ENCODE data around the gene CDC14A.

CDC14A gene

DNA sequence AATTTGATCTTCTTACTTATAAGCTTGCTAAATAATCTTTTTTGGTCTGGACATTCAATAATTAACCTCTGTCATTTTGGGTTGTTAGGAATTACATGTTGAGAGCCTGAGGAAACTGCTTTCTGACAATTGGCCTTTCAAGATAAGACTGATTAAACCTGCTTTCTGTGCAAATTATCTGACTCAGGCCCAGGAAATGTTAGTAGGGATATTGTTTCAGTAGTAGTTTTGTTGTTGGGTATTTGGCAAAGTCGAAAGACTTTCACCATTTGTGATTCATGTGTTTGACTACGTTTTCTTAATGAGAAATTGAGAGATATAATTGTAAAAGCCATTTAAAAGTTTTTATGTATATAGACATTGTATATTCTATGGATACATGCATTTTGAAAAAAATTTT, 104.6 kb downstream of the CDC14A start:
- H3K4me3 ChIP-seq (ENCODE audit: low read depth, low read length) = no peak overlapping the region
- no peak for DNase-seq (ENCODE audit: low read depth)
- TF ChIP-seq, protein P1, sequence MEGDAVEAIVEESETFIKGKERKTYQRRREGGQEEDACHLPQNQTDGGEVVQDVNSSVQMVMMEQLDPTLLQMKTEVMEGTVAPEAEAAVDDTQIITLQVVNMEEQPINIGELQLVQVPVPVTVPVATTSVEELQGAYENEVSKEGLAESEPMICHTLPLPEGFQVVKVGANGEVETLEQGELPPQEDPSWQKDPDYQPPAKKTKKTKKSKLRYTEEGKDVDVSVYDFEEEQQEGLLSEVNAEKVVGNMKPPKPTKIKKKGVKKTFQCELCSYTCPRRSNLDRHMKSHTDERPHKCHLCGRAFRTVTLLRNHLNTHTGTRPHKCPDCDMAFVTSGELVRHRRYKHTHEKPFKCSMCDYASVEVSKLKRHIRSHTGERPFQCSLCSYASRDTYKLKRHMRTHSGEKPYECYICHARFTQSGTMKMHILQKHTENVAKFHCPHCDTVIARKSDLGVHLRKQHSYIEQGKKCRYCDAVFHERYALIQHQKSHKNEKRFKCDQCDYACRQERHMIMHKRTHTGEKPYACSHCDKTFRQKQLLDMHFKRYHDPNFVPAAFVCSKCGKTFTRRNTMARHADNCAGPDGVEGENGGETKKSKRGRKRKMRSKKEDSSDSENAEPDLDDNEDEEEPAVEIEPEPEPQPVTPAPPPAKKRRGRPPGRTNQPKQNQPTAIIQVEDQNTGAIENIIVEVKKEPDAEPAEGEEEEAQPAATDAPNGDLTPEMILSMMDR (IDR thresholded peaks at IDR 0.05; ENCODE audit: low read depth, low read length, missing control alignments) = no peak

DNA sequence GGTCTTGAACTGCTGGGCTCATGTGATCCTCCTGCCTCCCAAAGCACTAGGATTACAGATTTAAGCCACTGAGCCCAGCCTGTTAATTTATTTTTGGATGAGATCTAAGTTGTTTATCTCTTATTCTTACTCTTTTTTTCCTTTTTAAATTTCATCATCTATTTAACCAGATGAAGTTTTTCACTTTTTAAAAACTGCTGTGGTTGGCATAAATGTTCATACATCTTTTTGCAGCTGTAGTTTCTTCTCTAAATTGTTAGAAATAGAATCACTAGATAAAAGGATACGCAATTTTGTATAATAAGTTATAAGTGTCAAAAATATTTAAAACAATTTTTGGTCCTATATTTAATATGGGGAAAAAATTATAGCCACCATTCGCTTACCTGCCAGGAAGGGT, 105.4 kb downstream of the CDC14A start:
- no peak overlapping the region for H3K4me3 ChIP-seq (ENCODE audit: low read depth, low read length)
- TF ChIP-seq, protein P1 (IDR thresholded peaks at IDR 0.05; ENCODE audit: low read depth, low read length, missing control alignments) = no peak
- no peak for DNase-seq (ENCODE audit: low read depth)

DNA sequence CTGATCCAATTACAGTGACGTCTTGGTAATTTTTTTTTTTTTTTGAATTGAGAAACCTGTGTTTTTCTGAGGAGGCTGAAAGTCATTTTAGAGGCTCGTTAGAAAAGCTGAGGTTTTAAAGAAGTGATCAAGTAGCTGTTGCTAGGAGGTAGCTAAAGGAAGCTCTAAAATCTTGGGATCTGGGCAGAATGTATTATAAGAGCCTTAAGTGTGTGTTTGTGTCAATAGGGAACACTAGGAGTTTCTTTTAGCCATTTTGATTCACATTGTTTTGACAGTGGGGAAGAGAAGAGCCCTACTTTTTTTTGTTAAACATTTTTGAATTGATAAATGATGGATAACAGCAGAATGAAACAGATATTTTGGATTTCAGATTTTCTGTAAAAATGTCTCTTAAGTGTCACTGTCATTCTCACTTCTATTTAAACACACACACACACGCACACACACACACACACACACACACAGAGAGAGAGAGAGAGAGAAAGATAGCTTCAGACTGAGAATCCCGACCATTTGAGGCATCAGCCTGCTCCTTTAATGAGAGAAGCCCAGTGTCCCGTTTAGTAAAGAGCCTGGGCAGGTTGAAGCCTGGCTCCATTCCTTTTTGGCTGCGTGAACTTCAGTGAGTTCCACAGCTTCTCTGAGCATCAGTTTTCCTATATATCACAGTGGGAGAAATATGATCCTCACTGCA, 106.5 kb downstream of the CDC14A start:
- TF ChIP-seq, protein P1 (IDR thresholded peaks at IDR 0.05; ENCODE audit: low read depth, low read length, missing control alignments) = no peak
- DNase-seq (ENCODE audit: low read depth) = no peak
- no peak overlapping the region for H3K4me3 ChIP-seq (ENCODE audit: low read depth, low read length)

GRCh38 chr1:100459358-100460114, 107.2 kb downstream of the CDC14A start:
- TF ChIP-seq, protein P1 (IDR thresholded peaks at IDR 0.05; ENCODE audit: low read depth, low read length, missing control alignments) = peak; percentile 84
- DNase-seq (ENCODE audit: low read depth) = peak; percentile 60
- H3K4me3 ChIP-seq (ENCODE audit: low read depth, low read length) = no peak overlapping the region

- no peak overlapping the region for H3K4me3 ChIP-seq (ENCODE audit: low read depth, low read length)
- TF ChIP-seq, protein P1 (IDR thresholded peaks at IDR 0.05; ENCODE audit: low read depth, low read length, missing control alignments) = no peak
- no peak for DNase-seq (ENCODE audit: low read depth)
Observed at GRCh38 chr1:100461222-100461621, 108.9 kb downstream of the CDC14A start.

DNA sequence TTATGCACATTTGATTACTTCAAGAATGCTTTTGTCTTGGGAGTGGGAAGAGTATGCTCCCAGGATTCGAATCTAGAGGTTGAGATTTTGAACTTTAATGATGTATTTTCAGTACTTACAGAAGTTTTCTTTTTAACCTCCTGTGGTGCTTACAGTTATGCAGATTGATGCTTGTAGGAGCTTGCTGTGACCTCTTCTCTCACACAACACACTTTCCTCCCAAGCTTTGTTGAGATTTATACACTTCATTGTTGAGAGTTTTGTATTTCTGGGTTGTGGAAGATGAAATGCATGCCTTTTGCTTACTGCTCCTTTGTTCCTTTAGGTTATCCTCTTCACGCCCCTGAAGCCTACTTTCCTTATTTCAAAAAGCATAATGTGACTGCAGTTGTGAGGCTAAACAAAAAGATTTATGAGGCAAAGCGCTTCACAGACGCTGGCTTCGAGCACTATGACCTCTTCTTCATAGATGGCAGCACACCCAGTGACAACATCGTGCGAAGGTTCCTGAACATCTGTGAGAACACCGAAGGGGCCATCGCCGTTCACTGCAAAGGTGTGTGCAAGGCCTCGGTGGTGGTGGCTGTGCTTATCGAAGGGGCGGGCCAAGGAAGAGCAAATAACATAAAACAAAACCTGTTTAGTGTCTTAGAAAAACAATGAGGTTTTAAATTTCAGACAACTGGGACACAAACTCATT, 110.2 kb downstream of the CDC14A start:
- DNase-seq (ENCODE audit: low read depth) = no peak
- TF ChIP-seq, protein P1 (IDR thresholded peaks at IDR 0.05; ENCODE audit: low read depth, low read length, missing control alignments) = no peak
- H3K4me3 ChIP-seq (ENCODE audit: low read depth, low read length) = no peak overlapping the region

All from GM12864 (cell line).